Endothelial cell of umbilical vein (primary cell): ENCODE data around the gene CAMK2B. TPM values are rescaled to one million over a fixed set of nuclear protein-coding genes. Genes with fewer than 3 reads are reported as not detected.

Experiments used
- BruUV-seq: library from RNA; stranded (reverse); fragments of 400-500 nt; replicated peaks from 2 replicates; lab custom pipeline; 2021; lab: Mats Ljungman, UMichigan
- CTCF ChIA-PET: fragments of 300-600, 350-600 bp; sonication (Branson Sonifier 250); formaldehyde crosslinking; loops from one replicate; lab custom pipeline; 2021; ENCODE audit warnings: antibody characterized with exemption, inconsistent platforms; lab: Charles Lee
- POLR2A ChIA-PET: fragments of 300-600, 350-600 bp; sonication (Branson Sonifier 250); formaldehyde crosslinking; loops from one replicate; lab custom pipeline; 2021; ENCODE audit warnings: antibody characterized with exemption, inconsistent platforms; lab: Charles Lee
- DNase-seq: peaks from one replicate; pipeline ENCODE4 v3.0.0-alpha.2; 2011; ENCODE audit warnings: low read depth, low spot score
- FAIRE-seq: peaks from 2 replicates; lab custom pipeline; 2011; peaks lifted over from hg19 to GRCh38; lab: Jason Lieb, UNC
- H2AFZ ChIP-seq: 2 replicates; pipeline ENCODE4 v1.6.0; 2012; ENCODE audit warnings: low read depth, low read length, control low read depth, inconsistent platforms
- H3K27ac ChIP-seq: 2 replicates; pipeline ENCODE4 v1.5.1; 2011; ENCODE audit warnings: low read depth, mild to moderate bottlenecking, control low read depth, low read length, moderate library complexity; ENCODE audit not compliant: insufficient read depth
- H3K27me3 ChIP-seq, 2 experiments: 2 replicates each; pipeline versions ENCODE4 v1.6.0 to v1.6.1; 2011; ENCODE audit warnings: low read length in 2 of 2, mixed read lengths in 1 of 2; ENCODE audit not compliant: control insufficient read depth in 2 of 2, insufficient read depth in 2 of 2
- H3K36me3 ChIP-seq, 2 experiments: 2 replicates in 1 of 2; 3 replicates in 1 of 2; pipeline ENCODE4 v1.5.1; 2011; ENCODE audit warnings: low read length in 2 of 2, mild to moderate bottlenecking in 1 of 2, moderate library complexity in 1 of 2; ENCODE audit not compliant: control insufficient read depth in 2 of 2, insufficient read depth in 2 of 2; ENCODE audit errors: extremely low read depth in 1 of 2
- H3K4me1 ChIP-seq: 3 replicates; pipeline ENCODE4 v1.5.1; 2011; ENCODE audit warnings: mild to moderate bottlenecking, low read length; ENCODE audit not compliant: control insufficient read depth, insufficient read depth; ENCODE audit errors: extremely low read depth
- H3K4me2 ChIP-seq: 2 replicates; pipeline ENCODE4 v1.6.1; 2011; ENCODE audit warnings: low read length, control low read depth, mixed read lengths; ENCODE audit not compliant: insufficient read depth
- H3K4me3 ChIP-seq, 3 experiments: fragments of 200-600 bp in 1 of 3; sonication (generic), shearing (Covaris generic) in 1 of 3; replicated peaks in 1 of 3; 2 replicates each; pipeline ENCODE4 v1.5.1; 2011 to 2016; ENCODE audit warnings: control low read depth in 3 of 3, low read length in 3 of 3, mild to moderate bottlenecking in 2 of 3, inconsistent platforms in 1 of 3, low read depth in 1 of 3, moderate library complexity in 1 of 3; ENCODE audit not compliant: insufficient read depth in 1 of 3
- H3K79me2 ChIP-seq: 2 replicates; pipeline ENCODE4 v1.6.0; 2012; ENCODE audit warnings: low read length, inconsistent platforms; ENCODE audit not compliant: control insufficient read depth, insufficient read depth
- H3K9ac ChIP-seq: replicated peaks from 2 replicates; pipeline ENCODE3; 2011; ENCODE audit warnings: low read length, control low read depth; ENCODE audit not compliant: insufficient read depth; ENCODE audit errors: extremely low read depth
- H3K9me1 ChIP-seq: replicated peaks from 3 replicates; pipeline ENCODE4 v1.6.0; 2011; ENCODE audit warnings: mild to moderate bottlenecking, low read length; ENCODE audit not compliant: control insufficient read depth, insufficient read depth; ENCODE audit errors: extremely low read depth
- H3K9me3 ChIP-seq: replicated peaks from 2 replicates; pipeline ENCODE4 v1.5.1; 2012; ENCODE audit warnings: low read length, inconsistent platforms; ENCODE audit not compliant: control insufficient read depth, insufficient read depth
- H4K20me1 ChIP-seq: replicated peaks from 2 replicates; pipeline ENCODE3; 2011; ENCODE audit warnings: mild to moderate bottlenecking, low read length; ENCODE audit not compliant: control insufficient read depth, insufficient read depth; ENCODE audit errors: extremely low read depth
- CTCF ChIP-seq, 2 donors: IDR thresholded peaks; 1 replicate in 1 of 2; 2 replicates in 1 of 2; pipeline ENCODE4 v1.5.1; 2011; ENCODE audit warnings: low read length in 2 of 2, mild to moderate bottlenecking in 2 of 2, moderate library complexity in 2 of 2, control low read depth in 1 of 2, inconsistent platforms in 1 of 2, low read depth in 1 of 2; ENCODE audit not compliant: insufficient read depth in 1 of 2; ENCODE audit errors: extremely low read depth in 1 of 2
- EZH2 ChIP-seq: IDR thresholded peaks from 2 replicates; pipeline ENCODE4 v1.6.1; 2012; ENCODE audit warnings: borderline replicate concordance, low read depth, mild to moderate bottlenecking, moderate library complexity, low read length, inconsistent platforms; ENCODE audit not compliant: severe bottlenecking
- FOS ChIP-seq: IDR thresholded peaks from 2 replicates; pipeline ENCODE4 v1.6.1; 2011; ENCODE audit warnings: mild to moderate bottlenecking, low read length, moderate library complexity, borderline replicate concordance; ENCODE audit not compliant: insufficient read depth
- GATA2 ChIP-seq: IDR thresholded peaks from 2 replicates; pipeline ENCODE4 v1.7.0; 2011; ENCODE audit warnings: low read depth, mild to moderate bottlenecking, moderate library complexity, mixed read lengths, low read length; ENCODE audit not compliant: insufficient read length, insufficient read depth
- JUN ChIP-seq: IDR thresholded peaks from 2 replicates; pipeline ENCODE4 v1.6.1; 2011; ENCODE audit warnings: borderline replicate concordance, low read depth; ENCODE audit not compliant: insufficient read length, insufficient read depth
- MAX ChIP-seq: IDR thresholded peaks from 2 replicates; pipeline ENCODE4 v1.6.1; 2011; ENCODE audit not compliant: insufficient read depth, insufficient read length
- MYC ChIP-seq: IDR thresholded peaks from one replicate; pipeline ENCODE4 v1.6.1; 2011; ENCODE audit warnings: mild to moderate bottlenecking, low read depth, low read length
- POLR2A ChIP-seq: IDR thresholded peaks from 2 replicates; pipeline ENCODE4 v1.6.1; 2012; ENCODE audit warnings: low read depth, mild to moderate bottlenecking, control low read depth, low read length
- POLR2AphosphoS5 ChIP-seq: IDR thresholded peaks from 2 replicates; pipeline ENCODE4 v1.6.1; 2012; ENCODE audit warnings: low read depth, mild to moderate bottlenecking, control low read depth, low read length, moderate library complexity; ENCODE audit not compliant: insufficient read depth
- dilution Hi-C: fragments of 300-500 bp; cut with MboI; formaldehyde crosslinking; loops from one replicate; pipeline ENCODE4 v1.15.0; 2019; ENCODE audit warnings: low sequenced_read_pairs; ENCODE audit not compliant: extremely low pct_ligation_motif_present
- intact Hi-C: fragments of 100-400 bp; cut with micrococcal nuclease; formaldehyde crosslinking; loops from one replicate; pipeline ENCODE4 v1.10.0; 2022
- polyA plus RNA-seq, 4 experiments: library from polyadenylated mRNA; depleted of rRNA in 3 of 4; stranded (reverse) in 3 of 4; unstranded in 1 of 4; fragments of >200 nt; gene quantifications; 2 replicates each; pipeline versions ENCODE4 v1.2.1 to v1.2.3, GENCODE V29; 2011 to 2012; ENCODE audit warnings: missing spikeins in 1 of 4
- total RNA-seq: library from RNA; stranded (reverse); gene quantifications from 2 replicates; pipeline ENCODE4 v1.2.3, GENCODE V29; 2021

CAMK2B gene
- total and polyA plus RNA-seq, 2 donors (not counting 3 experiments of a cell fraction or from before 2014, with no cell fraction given): 0.57 to 1.6 TPM

- H3K36me3 ChIP-seq: no peaks in the 10 kb centered on the region
- H3K9me1 ChIP-seq: no peaks in the 10 kb centered on the region
- no peaks in the 10 kb centered on the region for H3K4me1 ChIP-seq
- no peak overlapping the region for H3K4me2 ChIP-seq
- intact Hi-C loops (no loop called here), dilution Hi-C loops (no loop called here)
- FAIRE-seq (no peak), DNase-seq (no peak)
- H3K4me3 ChIP-seq: no peak overlapping the region
- H4K20me1 ChIP-seq: no peaks in the 10 kb centered on the region
- ChIA-PET POLR2A (no interaction called here), CTCF (interaction anchor here (0.6 to 0.7 kb wide), 2 partner anchors 25 to 29 kb away, joined by 3 read pairs; no protein-coding TSS in a partner anchor)
- no peak overlapping the region for H3K27ac ChIP-seq
- no peak overlapping the region for H2AFZ ChIP-seq
- no TSS peak for BruUV-seq
- no peaks in the 10 kb centered on the region for H3K9me3 ChIP-seq
- no peaks in the 10 kb centered on the region for H3K79me2 ChIP-seq
- H3K9ac ChIP-seq: no peak overlapping the region
- no peak for TF ChIP-seq POLR2A
- no peak for TF ChIP-seq FOS
- no peak for TF ChIP-seq POLR2AphosphoS5
- no peak for TF ChIP-seq EZH2
- no peak for TF ChIP-seq MAX
- no peak for TF ChIP-seq MYC
- TF ChIP-seq CTCF (IDR thresholded peaks at IDR 0.05; ENCODE audit: extremely low read depth in 1 of 2, insufficient read depth in 1 of 2, low read depth in 1 of 2, low read length in 2 of 2): no peak
- TF ChIP-seq GATA2: no peak
- no peak for TF ChIP-seq JUN
- H3K27me3 ChIP-seq: peaks cover 0 to 10% of the 10 kb centered on the region in 2 experiments
These were observed 55.4 kb downstream of the CAMK2B start for GRCh38 chr7:44269943-44270493.
